ENCODE measurements around the gene STARD7. TPM values are rescaled to one million over a fixed set of nuclear protein-coding genes. Genes with fewer than 3 reads are reported as not detected.
A peak's percentile ranks its signal among the peaks of the same experiment; 100 is the strongest.
"Not testable (repeated sequence)": the region's sequence is repeated elsewhere in the genome, so short reads cannot be mapped to it uniquely, and the experiment has no call there.

The STARD7 gene, protein sequence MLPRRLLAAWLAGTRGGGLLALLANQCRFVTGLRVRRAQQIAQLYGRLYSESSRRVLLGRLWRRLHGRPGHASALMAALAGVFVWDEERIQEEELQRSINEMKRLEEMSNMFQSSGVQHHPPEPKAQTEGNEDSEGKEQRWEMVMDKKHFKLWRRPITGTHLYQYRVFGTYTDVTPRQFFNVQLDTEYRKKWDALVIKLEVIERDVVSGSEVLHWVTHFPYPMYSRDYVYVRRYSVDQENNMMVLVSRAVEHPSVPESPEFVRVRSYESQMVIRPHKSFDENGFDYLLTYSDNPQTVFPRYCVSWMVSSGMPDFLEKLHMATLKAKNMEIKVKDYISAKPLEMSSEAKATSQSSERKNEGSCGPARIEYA
- 100 to 1,000 TPM in 1 of 2 donors, 10 to 100 TPM in 1; 93.1 to 141 TPM for total RNA-seq

DNA sequence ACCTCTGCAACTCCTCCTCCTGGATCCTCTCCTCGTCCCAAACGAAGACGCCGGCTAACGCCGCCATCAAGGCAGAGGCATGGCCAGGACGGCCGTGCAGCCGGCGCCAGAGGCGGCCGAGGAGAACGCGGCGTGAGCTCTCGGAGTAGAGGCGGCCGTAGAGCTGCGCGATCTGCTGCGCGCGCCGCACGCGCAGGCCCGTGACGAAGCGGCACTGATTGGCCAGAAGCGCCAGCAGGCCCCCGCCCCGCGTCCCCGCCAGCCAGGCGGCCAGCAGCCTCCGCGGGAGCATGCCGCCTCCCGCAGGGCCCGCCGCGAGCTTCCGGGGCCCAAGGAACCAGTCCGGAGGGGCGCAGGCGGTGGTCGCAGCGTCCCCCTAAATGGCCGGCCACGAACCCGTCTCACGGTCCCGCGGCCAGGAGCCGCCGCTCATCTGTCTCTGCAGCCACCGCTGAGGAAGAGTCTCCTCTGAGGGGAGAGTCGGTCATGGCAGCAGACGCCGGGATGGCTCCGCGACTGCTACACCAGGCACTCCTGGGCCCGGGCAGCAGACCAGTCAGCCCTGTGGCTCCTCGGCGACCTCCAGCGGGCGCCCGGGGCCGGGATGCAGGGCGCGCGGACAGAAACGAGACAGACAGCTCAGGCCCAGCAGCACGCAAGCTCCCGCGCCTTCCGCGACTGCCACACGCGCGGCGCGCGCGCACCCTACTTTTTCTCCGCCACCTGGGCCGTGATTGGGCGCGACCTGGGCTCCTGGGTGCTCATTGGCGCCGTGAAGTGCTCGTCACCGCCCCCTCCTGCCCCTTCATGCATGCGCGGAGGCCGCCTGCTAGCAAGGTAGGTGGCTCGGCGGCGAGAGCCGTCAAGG lies at the start of gene STARD7:
Gene STARD7, minus strand, starts transcription at position 685 of the 868 bp plus-strand sequence. Its CDS starts 393 bp downstream, at position 292.
- Histone ChIP-seq H3K4me1 (replicated peaks) (peaks cover 12% of the 10 kb centered on the region), H3K4me3 (peak within 1 kb of the TSS; percentile 92 to 97), H3K27ac (peak within 1 kb of the TSS; percentile 91 to 93), H3K36me3 (no peaks in the 10 kb centered on the region), H3K9me3 (no peaks in the 10 kb centered on the region), H3K27me3 (replicated peaks; ENCODE audit: insufficient read depth) (no peaks in the 10 kb centered on the region)
- DNase-seq (ENCODE audit: low spot score) = peak; percentile 98
- intact Hi-C loops (cut with DNase I) = loop anchor here (2.0 to 10.0 kb wide), 2 partner anchors 56 to 326 kb away; partner anchors contain the start of genes ARID5A and TMEM127
- WGBS = 0% methylated on average over 52 of the region's 100 CpGs
- TF ChIP-seq POLR2A (IDR thresholded peaks at IDR 0.05) (peak; percentile 92), POLR2AphosphoS5 (IDR thresholded peaks at IDR 0.05) (peak; percentile 93)
- TF ChIP-seq, protein P1, sequence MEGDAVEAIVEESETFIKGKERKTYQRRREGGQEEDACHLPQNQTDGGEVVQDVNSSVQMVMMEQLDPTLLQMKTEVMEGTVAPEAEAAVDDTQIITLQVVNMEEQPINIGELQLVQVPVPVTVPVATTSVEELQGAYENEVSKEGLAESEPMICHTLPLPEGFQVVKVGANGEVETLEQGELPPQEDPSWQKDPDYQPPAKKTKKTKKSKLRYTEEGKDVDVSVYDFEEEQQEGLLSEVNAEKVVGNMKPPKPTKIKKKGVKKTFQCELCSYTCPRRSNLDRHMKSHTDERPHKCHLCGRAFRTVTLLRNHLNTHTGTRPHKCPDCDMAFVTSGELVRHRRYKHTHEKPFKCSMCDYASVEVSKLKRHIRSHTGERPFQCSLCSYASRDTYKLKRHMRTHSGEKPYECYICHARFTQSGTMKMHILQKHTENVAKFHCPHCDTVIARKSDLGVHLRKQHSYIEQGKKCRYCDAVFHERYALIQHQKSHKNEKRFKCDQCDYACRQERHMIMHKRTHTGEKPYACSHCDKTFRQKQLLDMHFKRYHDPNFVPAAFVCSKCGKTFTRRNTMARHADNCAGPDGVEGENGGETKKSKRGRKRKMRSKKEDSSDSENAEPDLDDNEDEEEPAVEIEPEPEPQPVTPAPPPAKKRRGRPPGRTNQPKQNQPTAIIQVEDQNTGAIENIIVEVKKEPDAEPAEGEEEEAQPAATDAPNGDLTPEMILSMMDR (IDR thresholded peaks at IDR 0.05) = peak; percentile 8 to 36 (median 18)

DNA sequence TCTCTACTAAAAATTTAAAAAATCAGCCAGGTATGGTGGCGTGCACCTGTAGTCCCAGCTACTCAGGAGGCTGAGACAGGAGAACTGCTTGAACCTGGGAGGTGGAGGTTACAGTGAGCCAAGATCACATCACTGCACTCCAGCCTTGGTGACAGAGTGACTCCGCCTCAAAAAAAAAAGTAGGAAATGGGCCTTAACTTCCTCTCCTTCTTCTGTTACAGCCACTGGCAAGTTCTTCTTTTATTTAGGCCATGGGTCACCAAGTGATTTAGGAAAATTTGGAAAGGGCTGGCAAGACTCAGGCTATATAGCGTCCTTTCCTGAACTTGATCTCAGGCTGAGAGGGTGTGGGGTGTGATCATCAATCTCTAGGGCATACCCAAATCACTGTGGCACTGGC lies 49.1 kb upstream of the STARD7 start:
- H3K4me3 ChIP-seq; H3K9me3 ChIP-seq; H3K4me1 ChIP-seq (replicated peaks); DNase-seq (ENCODE audit: low spot score); H3K27me3 ChIP-seq (replicated peaks; ENCODE audit: insufficient read depth); intact Hi-C loops (cut with DNase I): not testable (repeated sequence)
- whole genome bisulfite sequencing = 87% methylated on average over 3 of the region's 3 CpGs
- Histone ChIP-seq H3K36me3 (peaks cover 8 to 21% of the 10 kb centered on the region in 2 donors), H3K27ac (peak overlapping the region in 1 of 2 donors; percentile 41)

DNA sequence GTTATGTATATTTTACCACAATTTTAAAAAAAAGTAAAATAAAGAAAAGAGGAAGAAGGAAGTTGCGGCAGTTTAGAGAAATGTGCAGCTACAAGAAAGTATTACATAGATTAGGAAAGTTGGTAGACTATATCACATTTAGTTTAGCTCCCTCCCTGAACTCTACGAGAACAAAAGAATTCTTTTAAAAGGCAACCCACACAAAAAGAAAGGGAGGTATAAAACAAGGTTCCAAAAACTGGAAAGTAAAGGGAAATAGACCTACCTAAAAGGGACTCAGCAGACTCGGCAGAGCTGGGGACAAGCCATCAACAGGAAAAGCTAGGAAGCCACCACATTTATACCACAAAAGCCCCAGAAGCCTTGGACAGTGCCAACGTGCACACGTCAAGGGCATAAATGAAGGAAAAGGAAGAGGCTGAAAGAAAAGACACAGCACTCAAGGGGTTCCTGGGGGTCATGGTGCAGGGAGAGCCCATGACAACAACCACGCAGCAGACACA lies 48.0 kb upstream of the STARD7 start:
- Histone ChIP-seq H3K27ac (no peak overlapping the region), H3K4me1 (replicated peaks) (no peaks in the 10 kb centered on the region), H3K4me3 (no peak overlapping the region), H3K27me3 (replicated peaks; ENCODE audit: insufficient read depth) (no peaks in the 10 kb centered on the region), H3K36me3 (peaks cover 8 to 21% of the 10 kb centered on the region in 2 donors), H3K9me3 (no peaks in the 10 kb centered on the region)
- no peak for DNase-seq (ENCODE audit: low spot score)
- intact Hi-C loops (cut with DNase I) = no loop called here
- TF ChIP-seq POLR2A (IDR thresholded peaks at IDR 0.05) (no peak), POLR2AphosphoS5 (IDR thresholded peaks at IDR 0.05) (no peak)
- TF ChIP-seq, protein P1 (IDR thresholded peaks at IDR 0.05) = no peak
- WGBS = 59% methylated on average over 6 of the region's 6 CpGs

DNA sequence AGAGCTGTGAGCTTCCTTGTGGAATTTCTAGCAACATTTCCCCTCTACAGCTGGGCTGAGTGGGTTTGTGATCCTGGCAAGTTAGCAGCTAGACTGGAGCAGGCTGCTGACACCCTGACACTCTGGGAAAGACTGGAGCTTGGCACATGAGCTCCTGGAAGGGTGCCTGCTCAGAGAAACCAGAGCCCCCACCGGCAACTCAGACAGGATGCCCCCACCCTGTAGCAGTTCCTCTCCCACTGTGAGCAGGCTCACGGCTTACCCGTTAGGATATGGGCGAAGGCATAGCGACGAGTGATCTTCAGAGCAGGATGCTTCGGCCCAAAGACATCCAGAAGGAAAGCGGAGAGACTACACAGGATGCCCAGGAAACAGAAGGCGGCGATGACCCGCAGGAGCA lies 45.9 kb upstream of the STARD7 start:
- no peak for DNase-seq (ENCODE audit: low spot score)
- no peaks in the 10 kb centered on the region for H3K4me1 ChIP-seq (replicated peaks)
- intact Hi-C loops (cut with DNase I) = no loop called here
- H3K4me3 ChIP-seq = no peak overlapping the region
- 82% methylated on average over 11 of the region's 11 CpGs for WGBS
- TF ChIP-seq POLR2AphosphoS5 (IDR thresholded peaks at IDR 0.05) (no peak), POLR2A (IDR thresholded peaks at IDR 0.05) (no peak)
- TF ChIP-seq, protein P1 (IDR thresholded peaks at IDR 0.05) = no peak
- H3K9me3 ChIP-seq = no peaks in the 10 kb centered on the region
- H3K27ac ChIP-seq = no peak overlapping the region
- peaks cover 8 to 21% of the 10 kb centered on the region in 2 donors for H3K36me3 ChIP-seq
- no peaks in the 10 kb centered on the region for H3K27me3 ChIP-seq (replicated peaks; ENCODE audit: insufficient read depth)

DNA sequence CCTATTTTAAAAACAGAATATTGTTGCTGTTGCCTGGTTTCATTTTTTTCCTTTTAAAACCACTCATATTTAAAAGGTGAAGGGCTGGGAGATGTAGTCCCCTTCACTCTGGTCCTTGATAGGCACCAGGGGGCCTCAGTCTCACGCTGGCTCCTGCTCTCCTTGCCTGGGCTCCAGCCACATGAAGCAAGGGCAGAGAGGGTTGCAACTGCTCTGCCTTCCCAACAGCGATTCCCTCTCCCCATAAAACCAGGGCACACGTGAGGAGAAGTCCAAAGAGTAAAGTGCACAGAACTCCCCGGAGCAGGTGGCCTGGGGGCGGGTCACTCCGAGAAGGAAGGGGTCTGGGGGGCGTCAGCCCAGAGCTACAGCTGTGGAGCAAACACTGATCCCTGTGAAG lies 44.4 kb upstream of the STARD7 start:
- no peak for TF ChIP-seq POLR2A (IDR thresholded peaks at IDR 0.05)
- no peak for TF ChIP-seq POLR2AphosphoS5 (IDR thresholded peaks at IDR 0.05)
- WGBS = 76% methylated on average over 7 of the region's 7 CpGs
- peaks cover 8 to 21% of the 10 kb centered on the region in 2 donors for H3K36me3 ChIP-seq
- H3K9me3 ChIP-seq = no peaks in the 10 kb centered on the region
- H3K27me3 ChIP-seq (replicated peaks; ENCODE audit: insufficient read depth) = no peaks in the 10 kb centered on the region
- intact Hi-C loops (cut with DNase I) = no loop called here
- H3K27ac ChIP-seq = no peak overlapping the region
- no peak overlapping the region for H3K4me3 ChIP-seq
- no peaks in the 10 kb centered on the region for H3K4me1 ChIP-seq (replicated peaks)
- no peak for DNase-seq (ENCODE audit: low spot score)
